ENCODE results near the gene SLC5A2. TPM values are rescaled to one million over a fixed set of nuclear protein-coding genes. Genes with fewer than 3 reads are reported as not detected.

Gene SLC5A2
- total RNA-seq (2.3 and 2.5 TPM in 2 replicates), polyA plus RNA-seq (7.5 and 12.7 TPM in 2 replicates)

- Histone ChIP-seq H3K27ac (peak within 1 kb of the TSS; percentile 77), H3K4me1 (ENCODE audit: insufficient read depth) (peaks cover 18% of the 10 kb centered on the region), H2AFZ (no peak within 1 kb of the TSS), H3K9me2 (replicated peaks; ENCODE audit: insufficient read depth) (no peaks in the 10 kb centered on the region), H3K79me2 (no peaks in the 10 kb centered on the region), H3K27me3 (no peaks in the 10 kb centered on the region), H4K20me1 (ENCODE audit: insufficient read depth, poor library complexity, severe bottlenecking) (no peaks in the 10 kb centered on the region), H3K4me3 (no peak within 1 kb of the TSS), H3K4me2 (no peak within 1 kb of the TSS), H3K36me3 (replicated peaks; ENCODE audit: insufficient read depth, low read depth) (no peaks in the 10 kb centered on the region), H3K9me3 (ENCODE audit: low read depth) (no peaks in the 10 kb centered on the region)
- WGBS (ENCODE audit: low lambda C conversion rate, missing lambda C conversion rate) = 93% methylated on average over 4 of the region's 4 CpGs
- TF ChIP-seq EZH2 (IDR thresholded peaks at IDR 0.05; ENCODE audit: borderline replicate concordance) = no peak
- TF ChIP-seq, protein P1, sequence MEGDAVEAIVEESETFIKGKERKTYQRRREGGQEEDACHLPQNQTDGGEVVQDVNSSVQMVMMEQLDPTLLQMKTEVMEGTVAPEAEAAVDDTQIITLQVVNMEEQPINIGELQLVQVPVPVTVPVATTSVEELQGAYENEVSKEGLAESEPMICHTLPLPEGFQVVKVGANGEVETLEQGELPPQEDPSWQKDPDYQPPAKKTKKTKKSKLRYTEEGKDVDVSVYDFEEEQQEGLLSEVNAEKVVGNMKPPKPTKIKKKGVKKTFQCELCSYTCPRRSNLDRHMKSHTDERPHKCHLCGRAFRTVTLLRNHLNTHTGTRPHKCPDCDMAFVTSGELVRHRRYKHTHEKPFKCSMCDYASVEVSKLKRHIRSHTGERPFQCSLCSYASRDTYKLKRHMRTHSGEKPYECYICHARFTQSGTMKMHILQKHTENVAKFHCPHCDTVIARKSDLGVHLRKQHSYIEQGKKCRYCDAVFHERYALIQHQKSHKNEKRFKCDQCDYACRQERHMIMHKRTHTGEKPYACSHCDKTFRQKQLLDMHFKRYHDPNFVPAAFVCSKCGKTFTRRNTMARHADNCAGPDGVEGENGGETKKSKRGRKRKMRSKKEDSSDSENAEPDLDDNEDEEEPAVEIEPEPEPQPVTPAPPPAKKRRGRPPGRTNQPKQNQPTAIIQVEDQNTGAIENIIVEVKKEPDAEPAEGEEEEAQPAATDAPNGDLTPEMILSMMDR (IDR thresholded peaks at IDR 0.05; ENCODE audit: poor library complexity) = no peak
- TF ChIP-seq EZH2phosphoT487 (IDR thresholded peaks at IDR 0.05; ENCODE audit: low read depth, severe bottlenecking, unreplicated experiment) = no peak
- DNase-seq (ENCODE audit: low spot score) = no peak
These were observed at the start of gene SLC5A2 for GRCh38 chr16:31483081-31483480. Gene SLC5A2 (plus strand): TSS chr16:31483123. CDS start chr16:31483137, 14 bp downstream.

DNA sequence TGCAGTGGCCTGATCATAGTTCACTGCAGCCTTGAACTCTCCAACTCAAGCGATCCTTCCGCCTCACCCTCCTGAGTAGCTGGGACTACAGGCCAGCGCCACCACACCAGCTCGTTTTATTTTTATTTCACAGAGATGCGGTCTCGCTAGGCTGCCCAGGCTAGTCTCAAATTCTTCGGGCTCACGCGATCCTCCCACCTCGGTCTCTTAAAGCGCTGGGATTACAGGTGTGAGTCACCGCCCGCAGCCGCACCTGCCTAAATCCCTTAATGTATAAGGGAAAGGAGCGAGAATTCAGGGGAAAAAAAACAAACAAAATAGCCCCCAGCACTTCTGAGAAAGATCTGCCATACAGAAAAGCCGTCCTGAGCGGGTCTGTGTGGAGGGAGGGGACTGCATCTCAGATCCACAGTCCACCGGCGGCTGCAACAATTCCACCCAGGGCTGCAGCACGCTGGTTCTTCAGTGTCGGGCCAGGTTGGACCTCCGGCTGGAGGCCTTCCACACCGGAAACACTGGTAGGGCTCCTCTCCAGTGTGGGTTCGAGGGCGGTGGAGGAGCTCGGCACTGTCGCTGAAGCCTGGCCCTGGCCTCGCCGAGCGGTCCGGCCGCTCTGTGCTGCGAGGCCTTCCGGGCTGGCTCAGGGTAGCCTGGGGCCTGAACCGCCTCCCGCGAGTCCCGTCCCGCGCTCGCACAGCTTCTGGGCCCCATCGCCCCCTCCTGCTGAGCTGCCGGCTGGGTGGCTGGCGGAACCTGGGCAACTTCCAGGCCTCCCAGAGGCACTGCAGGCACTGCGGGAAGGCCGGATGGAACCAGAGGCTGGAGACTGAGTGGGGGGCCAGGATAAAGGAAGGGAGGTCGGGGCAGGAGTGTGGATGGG lies 47.3 kb upstream of the SLC5A2 start:
- Histone ChIP-seq H3K36me3 (replicated peaks; ENCODE audit: insufficient read depth, low read depth) (no peaks in the 10 kb centered on the region), H2AFZ (no peak overlapping the region), H3K4me1 (ENCODE audit: insufficient read depth) (no peaks in the 10 kb centered on the region), H3K79me2 (no peaks in the 10 kb centered on the region), H4K20me1 (ENCODE audit: insufficient read depth, poor library complexity, severe bottlenecking) (no peaks in the 10 kb centered on the region), H3K27me3 (no peaks in the 10 kb centered on the region), H3K4me3 (no peak overlapping the region), H3K4me2 (no peak overlapping the region), H3K9me2 (replicated peaks; ENCODE audit: insufficient read depth) (no peaks in the 10 kb centered on the region), H3K27ac (no peak overlapping the region), H3K9me3 (ENCODE audit: low read depth) (no peaks in the 10 kb centered on the region)
- TF ChIP-seq EZH2phosphoT487 (IDR thresholded peaks at IDR 0.05; ENCODE audit: low read depth, severe bottlenecking, unreplicated experiment) (no peak), EZH2 (IDR thresholded peaks at IDR 0.05; ENCODE audit: borderline replicate concordance) (no peak)
- TF ChIP-seq, protein P1 (IDR thresholded peaks at IDR 0.05; ENCODE audit: poor library complexity) = no peak
- 93% methylated on average over 44 of the region's 47 CpGs for WGBS (ENCODE audit: low lambda C conversion rate, missing lambda C conversion rate)
- no peak for DNase-seq (ENCODE audit: low spot score)

- H3K79me2 ChIP-seq = no peaks in the 10 kb centered on the region
- H3K4me1 ChIP-seq (ENCODE audit: insufficient read depth) = no peaks in the 10 kb centered on the region
- no peak overlapping the region for H3K27ac ChIP-seq
- no peaks in the 10 kb centered on the region for H4K20me1 ChIP-seq (ENCODE audit: insufficient read depth, poor library complexity, severe bottlenecking)
- H3K36me3 ChIP-seq (replicated peaks; ENCODE audit: insufficient read depth, low read depth) = no peaks in the 10 kb centered on the region
- no peak overlapping the region for H3K4me2 ChIP-seq
- H2AFZ ChIP-seq = no peak overlapping the region
- no peak for DNase-seq (ENCODE audit: low spot score)
- H3K27me3 ChIP-seq = no peaks in the 10 kb centered on the region
- H3K9me2 ChIP-seq (replicated peaks; ENCODE audit: insufficient read depth) = no peaks in the 10 kb centered on the region
- TF ChIP-seq, protein P1 (IDR thresholded peaks at IDR 0.05; ENCODE audit: poor library complexity) = no peak
- TF ChIP-seq EZH2 (IDR thresholded peaks at IDR 0.05; ENCODE audit: borderline replicate concordance) = no peak
- no peak for TF ChIP-seq EZH2phosphoT487 (IDR thresholded peaks at IDR 0.05; ENCODE audit: low read depth, severe bottlenecking, unreplicated experiment)
- no peak overlapping the region for H3K4me3 ChIP-seq
- WGBS (ENCODE audit: low lambda C conversion rate, missing lambda C conversion rate) = 91% methylated on average over 44 of the region's 44 CpGs
- H3K9me3 ChIP-seq (ENCODE audit: low read depth) = no peaks in the 10 kb centered on the region
These were observed 46.5 kb upstream of the SLC5A2 start for GRCh38 chr16:31436221-31437045.
